HCT116 (cell line): Measurements from ENCODE around the gene PSTPIP1. TPM values are rescaled to one million over a fixed set of nuclear protein-coding genes. Genes with fewer than 3 reads are reported as not detected.

Source experiments
- ATAC-seq: fragments of 200-7000 bp; cut with Tn5 transposase; 2 replicates; pipeline ENCODE4 v1.9.1; 2020; ENCODE audit warnings: mild to moderate bottlenecking, moderate library complexity
- BruUV-seq: library from RNA; stranded (reverse); fragments of 400-500 nt; replicated peaks from 2 replicates; lab custom pipeline; 2021; lab: Mats Ljungman, UMichigan
- CTCF ChIA-PET: fragments of 300-600 bp; sonication (Branson Sonifier 250); formaldehyde crosslinking; loops from one replicate; lab custom pipeline; 2021; ENCODE audit warnings: antibody characterized with exemption; lab: Charles Lee
- POLR2A ChIA-PET: fragments of 300-600, 350-600 bp; sonication (Branson Sonifier 250); formaldehyde crosslinking; loops from one replicate; lab custom pipeline; 2021; ENCODE audit warnings: antibody characterized with exemption; lab: Charles Lee
- RAD21 ChIA-PET, 2 experiments: fragments of 300-600 bp; sonication (Branson Sonifier 250); formaldehyde crosslinking; loops; one replicate each; lab custom pipeline; 2023; ENCODE audit warnings: low total read pairs in 2 of 2; ENCODE audit not compliant: uncharacterized antibody in 2 of 2, unreplicated experiment in 2 of 2, low non-redundant PET in 1 of 2; lab: Charles Lee
- DNase-seq: peaks from one replicate; pipeline ENCODE4 v3.0.0-alpha.2; 2010; ENCODE audit warnings: low read depth, low spot score
- H2AFZ ChIP-seq: fragments of 200-600 bp; shearing (Covaris generic), sonication (generic); 2 replicates; pipeline ENCODE4 v1.6.1; 2017; ENCODE audit warnings: low read depth, mixed run types, mixed read lengths, antibody characterized with exemption, low read length; ENCODE audit not compliant: poor library complexity, severe bottlenecking
- H3K27ac ChIP-seq: 2 replicates; pipeline ENCODE4 v1.5.1; 2012; ENCODE audit warnings: low read depth, low read length
- H3K27me3 ChIP-seq: fragments of 200-600 bp; sonication (generic); 2 replicates; pipeline ENCODE4 v1.6.1; 2016; ENCODE audit warnings: mixed run types, low read length, mixed read lengths; ENCODE audit not compliant: insufficient read depth
- H3K36me3 ChIP-seq, 2 experiments: fragments of 200-500 bp in 1 of 2; fragments of 200-600 bp in 1 of 2; sonication (Bioruptor generic) in 1 of 2; sonication (generic) in 1 of 2; 2 replicates each; pipeline versions ENCODE4 v1.5.1 to v1.6.1; 2014 to 2016; ENCODE audit warnings: low read length in 2 of 2, inconsistent platforms in 1 of 2, mixed read lengths in 1 of 2, mixed run types in 1 of 2; ENCODE audit not compliant: insufficient read depth in 2 of 2, control insufficient read depth in 1 of 2
- H3K4me1 ChIP-seq, 2 experiments: fragments of 200-600 bp in 1 of 2; sonication (generic) in 1 of 2; 2 replicates each; pipeline versions ENCODE4 v1.5.1 to v1.6.1; 2012 to 2017; ENCODE audit warnings: low read length in 2 of 2, inconsistent platforms in 1 of 2, mild to moderate bottlenecking in 1 of 2, mixed read lengths in 1 of 2, mixed run types in 1 of 2, moderate library complexity in 1 of 2; ENCODE audit not compliant: insufficient read depth in 2 of 2, control insufficient read depth in 1 of 2
- H3K4me2 ChIP-seq: fragments of 200-600 bp; sonication (generic); 2 replicates; pipeline ENCODE4 v1.6.1; 2017; ENCODE audit warnings: mixed run types, low read length, mixed read lengths
- H3K4me3 ChIP-seq, 2 experiments: fragments of 200-600 bp in 1 of 2; sonication (generic) in 1 of 2; replicated peaks in 1 of 2; 2 replicates each; pipeline ENCODE4 v1.5.1; 2011 to 2016; ENCODE audit warnings: low read length in 2 of 2, control low read depth in 1 of 2, low read depth in 1 of 2, mild to moderate bottlenecking in 1 of 2, mixed read lengths in 1 of 2, mixed run types in 1 of 2
- H3K79me2 ChIP-seq: fragments of 200-600 bp; sonication (generic); 2 replicates; pipeline ENCODE4 v1.6.1; 2017; ENCODE audit warnings: mild to moderate bottlenecking, mixed run types, low read length, moderate library complexity, mixed read lengths; ENCODE audit not compliant: insufficient read depth
- H3K9ac ChIP-seq: fragments of 200-600 bp; sonication (generic); 2 replicates; pipeline ENCODE4 v1.6.1; 2016; ENCODE audit warnings: low read length, mixed read lengths
- H3K9me2 ChIP-seq: fragments of 200-600 bp; sonication (generic), shearing (Covaris generic); 2 replicates; pipeline ENCODE4 v1.6.1; 2017; ENCODE audit warnings: mixed run types, mild to moderate bottlenecking, moderate library complexity; ENCODE audit not compliant: insufficient read depth
- H3K9me3 ChIP-seq, 2 experiments: fragments of 200-500 bp in 1 of 2; fragments of 200-600 bp in 1 of 2; sonication (Bioruptor generic) in 1 of 2; sonication (generic) in 1 of 2; 2 replicates each; pipeline ENCODE4 v1.6.1; 2014 to 2017; ENCODE audit warnings: low read length in 2 of 2, mixed read lengths in 2 of 2, inconsistent platforms in 1 of 2, low read depth in 1 of 2, mild to moderate bottlenecking in 1 of 2, mixed run types in 1 of 2, moderate library complexity in 1 of 2; ENCODE audit not compliant: control insufficient read depth in 1 of 2, insufficient read depth in 1 of 2
- H4K20me1 ChIP-seq: fragments of 200-600 bp; sonication (generic), shearing (Covaris generic); 2 replicates; pipeline ENCODE4 v1.6.1; 2017; ENCODE audit warnings: mixed run types, mild to moderate bottlenecking, moderate library complexity; ENCODE audit not compliant: insufficient read depth
- EGR1 ChIP-seq: IDR thresholded peaks from 2 replicates; pipeline ENCODE4 v1.6.1; 2012; ENCODE audit warnings: low read depth
- EZH2 ChIP-seq: fragments of 200-600 bp; sonication (generic); IDR thresholded peaks from 2 replicates; pipeline ENCODE4 v1.6.1; 2017; ENCODE audit warnings: antibody characterized with exemption, mixed run types
- EZH2phosphoT487 ChIP-seq: fragments of 200-600 bp; IDR thresholded peaks from 2 replicates; pipeline ENCODE4 v1.6.1; 2018; ENCODE audit warnings: antibody characterized with exemption, borderline replicate concordance
- JUND ChIP-seq: IDR thresholded peaks from 2 replicates; pipeline ENCODE4 v1.6.1; 2012
- RAD21 ChIP-seq: IDR thresholded peaks from 2 replicates; pipeline ENCODE4 v1.6.1; 2012; ENCODE audit warnings: low read depth, mild to moderate bottlenecking
- SIN3A ChIP-seq: IDR thresholded peaks from 2 replicates; pipeline ENCODE4 v1.6.1; 2012; ENCODE audit warnings: low read depth
- SRF ChIP-seq: IDR thresholded peaks from 2 replicates; pipeline ENCODE4 v1.6.1; 2012; ENCODE audit warnings: low read depth
- TCF7L2 ChIP-seq: IDR thresholded peaks from 2 replicates; pipeline ENCODE4 v1.7.0; 2011; ENCODE audit warnings: borderline replicate concordance, inconsistent platforms; ENCODE audit not compliant: insufficient read depth, insufficient read length; ENCODE audit errors: extremely low read depth
- YY1 ChIP-seq: IDR thresholded peaks from 2 replicates; pipeline ENCODE4 v1.6.1; 2011; ENCODE audit warnings: low read length, low read depth, moderate library complexity, mild to moderate bottlenecking; ENCODE audit not compliant: insufficient replicate concordance; ENCODE audit errors: extremely low read depth
- ZFX ChIP-seq: fragments of 450-650 bp; IDR thresholded peaks from 2 replicates; pipeline ENCODE4 v1.6.1; 2017
- ZNF274 ChIP-seq: fragments of 200-500 bp; sonication (Bioruptor generic); IDR thresholded peaks from 2 replicates; pipeline ENCODE4 v1.6.1; 2014; ENCODE audit warnings: mild to moderate bottlenecking, low read depth, low read length, inconsistent platforms
- intact Hi-C: fragments of 100-400 bp; cut with micrococcal nuclease; formaldehyde crosslinking; loops from 2 replicates; pipeline ENCODE4 v1.10.0; 2022
- total RNA-seq: library from RNA; stranded (reverse); gene quantifications from one replicate; pipeline ENCODE4 v1.2.1, GENCODE V29; 2021; ENCODE audit not compliant: unreplicated experiment
- TF ChIP-seq, protein P1 (sequence below): IDR thresholded peaks from 2 replicates; pipeline ENCODE4 v1.6.1; 2011; ENCODE audit warnings: mild to moderate bottlenecking, low read length, moderate library complexity; ENCODE audit not compliant: insufficient replicate concordance; ENCODE audit errors: extremely low read depth
- TF ChIP-seq, protein P2 (sequence below): IDR thresholded peaks from 2 replicates; pipeline ENCODE4 v1.6.1; 2012; ENCODE audit warnings: low read depth
- TF ChIP-seq, protein P3 (sequence below): IDR thresholded peaks from 2 replicates; pipeline ENCODE4 v1.6.1; 2012

PSTPIP1 gene
- total RNA-seq, 1 experiment from 2014 or later = 0.79 TPM

DNA sequence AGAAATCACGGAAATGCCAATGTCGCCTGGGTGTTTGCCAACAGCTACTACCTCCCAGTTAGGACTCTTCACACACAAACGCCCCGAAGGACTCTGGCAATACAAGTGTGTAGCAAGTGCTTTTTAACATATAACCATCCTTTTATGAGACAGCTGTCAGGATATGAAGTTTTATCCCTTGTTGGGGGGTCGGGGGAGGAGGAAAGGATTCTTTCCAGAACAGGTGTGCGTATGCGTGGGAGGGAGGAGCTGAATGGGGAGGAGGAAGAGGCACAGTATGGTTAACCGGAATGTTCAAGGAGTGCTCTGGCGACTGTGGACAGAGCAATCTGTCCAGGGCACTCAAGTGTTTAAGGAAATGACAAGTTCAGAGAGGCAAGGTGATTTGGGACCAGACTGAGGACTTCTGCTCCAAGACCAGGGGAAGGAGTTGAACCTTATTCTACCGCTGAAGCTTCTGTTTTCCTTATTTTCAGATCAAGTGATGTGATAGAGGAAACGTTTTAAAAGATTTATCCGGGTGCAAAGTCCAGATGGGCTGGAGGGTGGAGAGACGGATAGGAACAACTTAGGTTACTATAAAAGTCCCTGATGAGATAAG, 74.7 kb downstream of the PSTPIP1 start:
- H3K79me2 ChIP-seq = peaks cover 58% of the 10 kb centered on the region
- CTCF ChIA-PET = no interaction called here
- ATAC-seq = no peak

DNA sequence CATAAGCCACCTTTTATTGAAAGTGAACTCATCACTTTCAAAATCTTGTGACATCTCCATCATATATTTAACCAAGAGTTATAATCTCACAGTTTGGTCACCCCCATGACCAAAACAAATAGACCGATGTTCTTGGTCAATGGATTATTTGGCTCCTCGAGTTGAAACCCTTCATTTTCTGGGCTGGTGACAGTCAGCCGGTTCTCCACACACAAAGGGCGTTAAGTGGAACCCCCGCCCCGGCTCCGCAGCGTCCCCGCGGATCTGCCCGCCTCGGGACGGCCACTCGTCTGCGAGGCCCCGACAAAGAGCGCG, 75.2 kb downstream of the PSTPIP1 start:
- peak overlapping the region; percentile 72 for H3K4me2 ChIP-seq
- BruUV-seq = no TSS peak
- POLR2A ChIA-PET = no interaction called here
- peaks cover 52% of the 10 kb centered on the region for H3K79me2 ChIP-seq
- H3K9me3 ChIP-seq = no peaks in the 10 kb centered on the region
- H3K9me2 ChIP-seq = no peaks in the 10 kb centered on the region
- no peaks in the 10 kb centered on the region for H3K36me3 ChIP-seq
- no peaks in the 10 kb centered on the region for H3K27me3 ChIP-seq
- intact Hi-C loops = no loop called here
- CTCF ChIA-PET = no interaction called here
- no peak for DNase-seq
- H3K9ac ChIP-seq = peak overlapping the region; percentile 90
- H3K4me3 ChIP-seq = peak overlapping the region; percentile 71 to 80
- RAD21 ChIA-PET = no interaction called here
- no peak overlapping the region for H2AFZ ChIP-seq
- ATAC-seq = no peak
- peak overlapping the region; percentile 80 for H3K27ac ChIP-seq
- H4K20me1 ChIP-seq = no peaks in the 10 kb centered on the region; the same call in 1 of the 2 replicates
- peaks cover 5 to 17% of the 10 kb centered on the region in 2 experiments; a peak in 3 of 4 replicates for H3K4me1 ChIP-seq
- TF ChIP-seq EZH2 (no peak), EZH2phosphoT487 (no peak), ZFX (no peak), JUND (no peak), RAD21 (no peak), SRF (no peak), ZNF274 (no peak), TCF7L2 (no peak), YY1 (no peak), SIN3A (no peak)
- TF ChIP-seq, protein P1, sequence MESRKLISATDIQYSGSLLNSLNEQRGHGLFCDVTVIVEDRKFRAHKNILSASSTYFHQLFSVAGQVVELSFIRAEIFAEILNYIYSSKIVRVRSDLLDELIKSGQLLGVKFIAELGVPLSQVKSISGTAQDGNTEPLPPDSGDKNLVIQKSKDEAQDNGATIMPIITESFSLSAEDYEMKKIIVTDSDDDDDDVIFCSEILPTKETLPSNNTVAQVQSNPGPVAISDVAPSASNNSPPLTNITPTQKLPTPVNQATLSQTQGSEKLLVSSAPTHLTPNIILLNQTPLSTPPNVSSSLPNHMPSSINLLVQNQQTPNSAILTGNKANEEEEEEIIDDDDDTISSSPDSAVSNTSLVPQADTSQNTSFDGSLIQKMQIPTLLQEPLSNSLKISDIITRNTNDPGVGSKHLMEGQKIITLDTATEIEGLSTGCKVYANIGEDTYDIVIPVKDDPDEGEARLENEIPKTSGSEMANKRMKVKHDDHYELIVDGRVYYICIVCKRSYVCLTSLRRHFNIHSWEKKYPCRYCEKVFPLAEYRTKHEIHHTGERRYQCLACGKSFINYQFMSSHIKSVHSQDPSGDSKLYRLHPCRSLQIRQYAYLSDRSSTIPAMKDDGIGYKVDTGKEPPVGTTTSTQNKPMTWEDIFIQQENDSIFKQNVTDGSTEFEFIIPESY = no peak
- TF ChIP-seq, protein P2, sequence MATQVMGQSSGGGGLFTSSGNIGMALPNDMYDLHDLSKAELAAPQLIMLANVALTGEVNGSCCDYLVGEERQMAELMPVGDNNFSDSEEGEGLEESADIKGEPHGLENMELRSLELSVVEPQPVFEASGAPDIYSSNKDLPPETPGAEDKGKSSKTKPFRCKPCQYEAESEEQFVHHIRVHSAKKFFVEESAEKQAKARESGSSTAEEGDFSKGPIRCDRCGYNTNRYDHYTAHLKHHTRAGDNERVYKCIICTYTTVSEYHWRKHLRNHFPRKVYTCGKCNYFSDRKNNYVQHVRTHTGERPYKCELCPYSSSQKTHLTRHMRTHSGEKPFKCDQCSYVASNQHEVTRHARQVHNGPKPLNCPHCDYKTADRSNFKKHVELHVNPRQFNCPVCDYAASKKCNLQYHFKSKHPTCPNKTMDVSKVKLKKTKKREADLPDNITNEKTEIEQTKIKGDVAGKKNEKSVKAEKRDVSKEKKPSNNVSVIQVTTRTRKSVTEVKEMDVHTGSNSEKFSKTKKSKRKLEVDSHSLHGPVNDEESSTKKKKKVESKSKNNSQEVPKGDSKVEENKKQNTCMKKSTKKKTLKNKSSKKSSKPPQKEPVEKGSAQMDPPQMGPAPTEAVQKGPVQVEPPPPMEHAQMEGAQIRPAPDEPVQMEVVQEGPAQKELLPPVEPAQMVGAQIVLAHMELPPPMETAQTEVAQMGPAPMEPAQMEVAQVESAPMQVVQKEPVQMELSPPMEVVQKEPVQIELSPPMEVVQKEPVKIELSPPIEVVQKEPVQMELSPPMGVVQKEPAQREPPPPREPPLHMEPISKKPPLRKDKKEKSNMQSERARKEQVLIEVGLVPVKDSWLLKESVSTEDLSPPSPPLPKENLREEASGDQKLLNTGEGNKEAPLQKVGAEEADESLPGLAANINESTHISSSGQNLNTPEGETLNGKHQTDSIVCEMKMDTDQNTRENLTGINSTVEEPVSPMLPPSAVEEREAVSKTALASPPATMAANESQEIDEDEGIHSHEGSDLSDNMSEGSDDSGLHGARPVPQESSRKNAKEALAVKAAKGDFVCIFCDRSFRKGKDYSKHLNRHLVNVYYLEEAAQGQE = no peak
- TF ChIP-seq, protein P3, sequence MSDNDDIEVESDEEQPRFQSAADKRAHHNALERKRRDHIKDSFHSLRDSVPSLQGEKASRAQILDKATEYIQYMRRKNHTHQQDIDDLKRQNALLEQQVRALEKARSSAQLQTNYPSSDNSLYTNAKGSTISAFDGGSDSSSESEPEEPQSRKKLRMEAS = no peak

More for the DNA sequence above, 74.7 kb downstream of the PSTPIP1 start:
- Histone ChIP-seq H3K9me2 (no peaks in the 10 kb centered on the region), H4K20me1 (no peaks in the 10 kb centered on the region; the same call in 1 of the 2 replicates), H3K4me1 (peaks cover 10 to 22% of the 10 kb centered on the region in 2 experiments; a peak in 3 of 4 replicates), H3K36me3 (no peaks in the 10 kb centered on the region), H3K4me2 (peak overlapping the region; percentile 72), H3K4me3 (peak overlapping the region; percentile 71 to 80), H3K27ac (peak overlapping the region; percentile 0; the same call in 1 of the 2 replicates), H3K27me3 (no peaks in the 10 kb centered on the region), H2AFZ (no peak overlapping the region), H3K9me3 (no peaks in the 10 kb centered on the region), H3K9ac (peak overlapping the region; percentile 90)
- ChIA-PET POLR2A (no interaction called here), RAD21 (no interaction called here)
- DNase-seq = no peak
- TF ChIP-seq YY1 (no peak), EGR1 (0 out of 2 replicates have a peak, but pooled peaks have one; percentile 22)
- intact Hi-C loops = no loop called here
- TSS peak; percentile 50 for BruUV-seq
